NCI-H526 (cell line): ENCODE data around the gene KISS1.

Experiments
- DNase-seq, 2 experiments: peaks; one replicate each; lab custom pipeline; 2025; lab: John Stamatoyannopoulos, UW

KISS1 gene

GRCh38 chr1:204218552-204218951 lies 22.3 kb upstream of the KISS1 start:
- no peak for DNase-seq

GRCh38 chr1:204217648-204218000 lies 21.3 kb upstream of the KISS1 start:
- DNase-seq: no peak

- no peak for DNase-seq
Measured at GRCh38 chr1:204216880-204217647, 20.8 kb upstream of the KISS1 start.

- DNase-seq: no peak
Measured at GRCh38 chr1:204216236-204216635, 19.9 kb upstream of the KISS1 start.

GRCh38 chr1:204213668-204214662 lies 17.7 kb upstream of the KISS1 start, which contains the start of gene GOLT1A:
Gene GOLT1A (minus strand): TSS chr1:204213988. CDS start chr1:204213906, 82 bp downstream.
- peak; percentile 81 to 91 for DNase-seq

- DNase-seq: no peak
Measured at GRCh38 chr1:204212715-204213114, 16.4 kb upstream of the KISS1 start.

- DNase-seq: no peak
Measured at GRCh38 chr1:204211046-204211445, 14.8 kb upstream of the KISS1 start.

GRCh38 chr1:204207136-204207616 lies 10.9 kb upstream of the KISS1 start:
- DNase-seq: peak in 1 of 2 experiments; percentile 66

- no peak for DNase-seq
Measured at GRCh38 chr1:204206121-204206520, 9.8 kb upstream of the KISS1 start.

- DNase-seq: no peak
Measured at GRCh38 chr1:204205486-204205885, 9.2 kb upstream of the KISS1 start.

GRCh38 chr1:204204944-204205343 lies 8.7 kb upstream of the KISS1 start:
- no peak for DNase-seq

GRCh38 chr1:204203206-204203767 lies 7.0 kb upstream of the KISS1 start:
- no peak for DNase-seq

GRCh38 chr1:204202481-204202880 lies 6.2 kb upstream of the KISS1 start:
- no peak for DNase-seq

GRCh38 chr1:204201348-204202040 lies 5.2 kb upstream of the KISS1 start:
- no peak for DNase-seq

- no peak for DNase-seq
Measured at GRCh38 chr1:204199579-204199978, 3.3 kb upstream of the KISS1 start.

- peak in 1 of 2 experiments; percentile 26 for DNase-seq
Measured at GRCh38 chr1:204198348-204199340, 2.4 kb upstream of the KISS1 start.

- no peak for DNase-seq
Measured at GRCh38 chr1:204197068-204197467, 777 bp upstream of the KISS1 start.

- no peak for DNase-seq
Measured at GRCh38 chr1:204194771-204195170, 1.5 kb downstream of the KISS1 start.

- DNase-seq: no peak
Measured at GRCh38 chr1:204194080-204194479, 2.2 kb downstream of the KISS1 start.

GRCh38 chr1:204192589-204193352 lies 3.5 kb downstream of the KISS1 start:
- no peak for DNase-seq
